ENCODE measurements around the gene TNNT3.
"Not testable (repeated sequence)": the region's sequence is repeated elsewhere in the genome, so short reads cannot be mapped to it uniquely, and the experiment has no call there.

The TNNT3 gene

GRCh38 chr11:1935156-1936071, 15.9 kb downstream of the TNNT3 start:
- no peak for DNase-seq

DNA sequence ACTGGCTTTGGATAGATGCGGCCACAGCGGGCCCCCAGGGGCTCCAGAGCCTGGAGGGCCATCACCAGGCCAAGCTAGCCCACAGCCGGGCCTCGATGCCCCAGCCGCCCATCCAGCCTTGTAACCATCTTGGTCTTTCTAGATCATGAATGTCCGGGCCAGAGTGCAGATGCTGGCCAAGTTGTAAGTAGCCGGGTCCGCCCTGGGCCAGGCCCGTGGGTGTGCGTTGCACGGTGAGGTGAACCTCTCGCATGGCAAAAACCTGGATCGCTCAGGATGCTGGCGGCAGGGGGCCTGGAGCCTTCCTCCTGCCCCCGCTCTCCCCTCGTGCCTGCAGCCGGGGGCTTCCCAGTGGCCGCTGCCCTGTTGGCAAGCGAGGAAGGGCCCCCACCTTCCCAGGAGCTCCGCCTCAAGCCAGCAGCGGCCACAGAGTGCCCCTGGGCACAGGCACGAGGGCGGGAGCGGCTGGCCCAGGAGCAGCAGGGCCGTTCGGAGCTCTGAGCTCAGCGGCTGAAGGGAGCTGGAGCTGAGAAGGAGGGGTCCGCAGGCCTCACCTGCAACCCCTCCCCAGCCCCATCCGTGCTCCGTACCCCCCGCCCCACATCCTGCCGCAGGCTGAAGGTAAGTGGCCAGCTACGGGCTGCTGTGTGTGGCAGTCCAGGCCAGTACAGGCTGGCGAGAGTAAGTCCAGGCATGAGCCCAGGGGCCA, 16.7 kb downstream of the TNNT3 start:
- no peak for DNase-seq

DNA sequence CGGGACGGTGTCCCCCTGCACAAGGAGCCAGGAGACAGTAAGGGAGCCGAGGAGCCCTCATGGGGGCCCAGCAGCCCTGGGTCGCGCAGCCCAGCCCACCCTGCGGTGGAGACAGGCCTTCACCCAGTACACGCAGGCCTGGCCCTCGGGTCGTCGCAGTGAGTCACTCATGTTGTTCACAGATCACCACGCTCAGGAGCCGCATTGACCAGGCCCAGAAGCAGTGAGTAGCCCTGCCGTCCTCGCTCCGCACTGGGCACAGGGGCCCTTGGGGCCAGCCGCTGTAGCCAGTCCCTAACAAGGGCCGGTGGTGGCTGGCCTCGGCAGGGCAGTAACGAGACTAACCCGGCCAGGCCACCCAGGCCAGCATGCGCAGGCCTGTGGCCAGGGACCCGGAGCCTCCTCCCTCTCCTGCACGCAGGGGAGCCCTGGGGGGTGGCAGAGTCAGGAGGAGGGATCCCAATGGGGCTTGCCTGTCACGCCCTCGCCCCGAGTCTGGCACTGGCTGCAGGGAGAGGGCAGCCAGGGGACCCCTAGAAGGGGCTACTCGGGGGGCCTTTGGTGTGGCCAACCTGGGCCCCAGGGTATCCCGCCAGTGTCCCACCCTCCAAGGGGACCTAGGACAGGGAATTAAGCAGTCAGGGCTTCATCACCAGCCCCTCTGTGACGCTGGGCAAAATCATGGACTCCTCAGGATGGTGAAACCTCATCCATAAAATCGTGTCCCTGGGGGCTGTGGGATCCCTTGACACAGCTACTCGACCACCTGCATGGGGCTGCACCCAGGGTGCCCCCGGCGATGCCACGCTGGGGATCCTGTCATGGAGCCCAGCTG, 17.5 kb downstream of the TNNT3 start:
- DNase-seq: no peak

DNA sequence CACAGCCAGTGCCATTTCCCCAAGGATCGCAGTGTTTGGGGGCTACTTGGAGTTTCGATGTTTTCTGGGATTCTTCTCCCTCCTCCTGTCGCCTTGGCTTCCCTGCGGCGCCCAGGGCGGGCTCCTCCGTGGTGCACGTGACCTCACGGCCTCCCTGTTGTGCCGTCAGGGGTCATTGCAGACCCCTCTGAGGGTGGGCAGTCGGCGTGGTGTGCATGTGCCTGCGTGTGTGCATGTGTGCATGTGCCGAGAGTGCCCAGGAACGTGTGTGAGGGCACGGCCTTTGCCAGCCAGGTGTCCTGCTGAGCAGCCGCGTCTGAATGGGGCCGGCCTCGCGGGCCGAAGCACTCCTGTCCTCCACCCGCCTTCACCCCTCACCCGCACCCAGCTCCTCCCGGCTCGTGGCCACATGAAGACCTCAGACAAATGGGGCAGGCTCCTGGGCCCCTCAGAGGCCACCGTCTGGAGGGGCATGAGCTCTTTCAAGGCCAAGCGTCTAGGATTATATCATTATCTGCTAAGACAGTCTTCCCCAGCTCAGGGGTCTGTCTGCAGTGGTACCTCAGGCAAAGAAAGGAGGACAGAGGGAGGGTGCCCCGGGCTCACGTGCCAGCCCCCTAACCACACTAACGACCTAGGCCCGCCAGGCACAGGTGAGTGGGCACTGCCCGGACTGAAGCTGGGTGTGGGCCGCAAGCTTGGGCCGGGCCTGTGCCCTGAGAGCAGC, 18.3 kb downstream of the TNNT3 start:
- DNase-seq: no peak

DNA sequence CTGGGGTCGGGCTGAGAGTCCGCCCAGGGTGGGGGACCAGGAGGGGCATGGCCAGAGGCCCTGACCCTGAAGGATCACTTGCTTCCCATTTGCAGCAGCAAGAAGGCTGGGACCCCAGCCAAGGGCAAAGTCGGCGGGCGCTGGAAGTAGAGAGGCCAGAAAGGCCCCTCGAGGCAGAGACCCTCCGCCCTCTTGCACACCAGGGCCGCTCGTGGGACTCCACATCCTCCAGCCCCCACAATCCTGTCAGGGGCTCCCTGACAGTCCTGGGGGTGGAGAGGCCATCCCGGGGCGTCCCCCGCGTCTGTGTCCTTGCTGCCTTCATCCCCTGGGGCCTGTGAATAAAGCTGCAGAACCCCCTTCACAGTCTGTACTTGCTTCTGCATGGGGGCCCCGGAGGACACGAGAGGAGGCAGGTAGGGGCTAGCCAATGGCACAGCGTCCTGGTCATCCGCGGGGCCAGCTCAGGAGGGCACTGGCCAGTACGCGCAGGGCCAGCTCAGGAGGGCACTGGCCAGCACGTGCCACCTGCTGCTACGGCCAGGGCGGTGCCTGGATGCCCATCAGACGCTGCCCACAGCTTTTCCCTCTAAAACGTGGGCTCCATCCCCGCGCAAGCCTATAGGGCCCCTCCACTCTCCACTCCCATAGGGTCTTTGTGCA, 19.0 kb downstream of the TNNT3 start:
- no peak for DNase-seq

GRCh38 chr11:1939006-1939625, 19.6 kb downstream of the TNNT3 start:
- no peak for DNase-seq

DNA sequence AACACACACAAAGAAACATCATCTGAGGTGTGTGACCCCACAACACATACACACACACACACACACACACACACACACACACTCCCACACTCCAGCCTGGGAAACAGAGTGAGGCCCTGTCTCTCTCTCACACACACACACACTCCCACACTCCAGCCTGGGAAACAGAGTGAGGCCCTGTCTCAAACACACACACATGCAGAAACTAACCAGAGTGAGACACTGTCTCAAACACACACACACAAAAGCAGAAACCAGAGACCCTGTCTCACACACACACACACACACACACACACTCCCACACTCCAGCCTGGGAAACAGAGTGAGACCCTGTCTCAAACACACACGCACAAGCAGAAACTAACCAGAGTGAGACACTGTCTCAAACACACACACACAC, 20.3 kb downstream of the TNNT3 start:
- not testable (repeated sequence) for DNase-seq

DNA sequence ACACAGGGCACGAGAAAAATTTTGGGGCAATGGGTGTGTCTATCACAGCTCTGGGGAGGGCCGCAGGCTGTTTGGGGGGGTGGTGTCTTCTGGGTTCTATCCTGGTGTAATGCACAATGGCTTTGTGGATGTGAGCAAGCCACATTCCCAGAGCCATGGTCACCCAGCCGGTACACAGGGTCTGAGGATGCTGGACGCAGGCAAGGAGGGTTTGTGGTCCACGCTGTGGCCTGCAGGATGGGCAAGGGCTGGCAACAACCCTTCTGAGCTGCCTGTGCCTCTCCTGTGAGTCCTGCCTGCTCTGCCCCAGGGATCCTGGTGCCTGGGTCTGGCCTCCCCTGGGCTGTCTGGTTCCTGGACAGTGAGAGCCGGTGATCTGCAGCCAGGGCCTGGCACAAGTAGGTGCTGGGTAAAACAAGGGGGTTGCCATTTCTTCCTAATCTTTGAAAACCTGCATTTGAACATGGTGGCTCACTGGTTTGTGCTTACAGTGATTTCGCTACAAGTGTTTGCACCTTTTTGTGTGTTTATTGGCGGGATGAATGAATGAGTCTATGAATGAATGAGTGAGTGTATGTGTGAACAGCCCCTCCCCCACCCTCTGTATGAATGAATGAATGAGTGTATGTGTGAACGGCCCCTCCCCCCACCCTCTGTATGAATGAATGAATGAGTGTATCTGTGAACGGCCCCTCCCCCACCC, 23.2 kb downstream of the TNNT3 start:
- no peak for DNase-seq

DNA sequence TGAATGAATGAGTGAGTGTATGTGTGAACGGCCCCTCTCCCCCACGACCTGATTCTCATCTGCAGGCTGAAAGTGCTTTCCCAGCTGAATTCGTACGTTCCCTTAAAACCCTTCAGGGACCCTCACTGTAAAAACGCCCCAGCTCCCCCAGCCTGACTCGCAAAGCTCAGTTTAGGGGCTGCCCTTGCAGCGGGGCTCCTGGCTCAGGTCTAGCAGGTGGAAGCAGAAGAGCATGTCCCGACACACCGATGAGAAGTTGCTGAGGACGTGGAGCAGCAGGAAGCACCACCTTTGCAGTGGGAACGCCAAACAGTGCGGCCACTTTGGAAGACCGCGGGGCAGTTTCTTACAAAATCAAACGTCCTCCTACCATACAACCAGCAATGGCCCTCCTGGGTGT, 24.1 kb downstream of the TNNT3 start:
- DNase-seq: no peak

GRCh38 chr11:1943977-1944376, 24.5 kb downstream of the TNNT3 start:
- DNase-seq: no peak

- DNase-seq: no peak
Observed at GRCh38 chr11:1946812-1947484, 27.4 kb downstream of the TNNT3 start, which contains the start of gene MRPL23. MRPL23 (plus strand) TSS chr11:1947332; CDS start chr11:1947363, 31 bp downstream.

GRCh38 chr11:1947592-1948237, 28.2 kb downstream of the TNNT3 start:
- DNase-seq: no peak

DNA sequence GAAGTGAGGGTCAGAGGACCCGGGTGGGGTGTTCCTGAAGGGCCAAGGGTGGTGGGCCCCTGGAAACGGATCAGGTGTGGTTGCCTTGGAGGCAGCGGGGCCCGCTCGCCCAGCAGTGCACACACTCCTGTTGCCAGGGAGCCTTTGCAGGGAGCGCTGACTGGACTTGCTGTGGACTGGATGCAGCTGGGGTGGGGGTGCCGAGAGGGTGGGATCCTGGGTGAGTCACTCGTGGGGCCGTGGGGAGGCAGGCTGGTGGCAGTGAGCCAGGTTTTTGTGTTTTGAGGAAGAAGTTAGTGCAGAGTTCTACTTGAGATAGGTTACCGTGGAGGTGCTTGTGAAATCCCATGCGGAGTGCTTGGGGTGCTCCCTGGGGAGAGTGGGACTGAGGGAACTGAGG, 28.9 kb downstream of the TNNT3 start:
- DNase-seq: no peak

DNA sequence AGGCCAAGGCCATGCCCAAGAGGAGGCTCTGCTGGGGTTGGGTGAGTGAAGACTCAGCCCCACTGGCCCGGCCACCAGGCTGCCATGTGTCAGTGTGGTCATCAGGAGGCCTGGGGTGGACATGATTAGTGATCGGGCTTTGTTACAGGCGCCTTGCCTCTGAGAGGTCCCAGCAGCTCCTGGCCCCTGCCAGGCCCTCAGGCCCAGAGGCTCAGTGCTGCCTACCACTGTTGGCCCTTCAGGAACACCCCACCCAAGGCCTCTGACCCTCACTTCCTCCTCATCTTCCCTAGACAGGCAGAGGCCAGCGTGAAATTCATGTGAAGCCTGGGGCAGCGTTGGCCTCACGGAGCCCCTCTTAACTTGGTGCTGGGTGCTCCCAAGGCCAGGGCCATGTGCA, 29.8 kb downstream of the TNNT3 start:
- DNase-seq: no peak

- DNase-seq: no peak
Observed at GRCh38 chr11:1949922-1950321, 30.4 kb downstream of the TNNT3 start.

- DNase-seq: no peak
Observed at GRCh38 chr11:1952806-1953482, 33.4 kb downstream of the TNNT3 start.

GRCh38 chr11:1953489-1954266, 34.2 kb downstream of the TNNT3 start:
- no peak for DNase-seq

DNA sequence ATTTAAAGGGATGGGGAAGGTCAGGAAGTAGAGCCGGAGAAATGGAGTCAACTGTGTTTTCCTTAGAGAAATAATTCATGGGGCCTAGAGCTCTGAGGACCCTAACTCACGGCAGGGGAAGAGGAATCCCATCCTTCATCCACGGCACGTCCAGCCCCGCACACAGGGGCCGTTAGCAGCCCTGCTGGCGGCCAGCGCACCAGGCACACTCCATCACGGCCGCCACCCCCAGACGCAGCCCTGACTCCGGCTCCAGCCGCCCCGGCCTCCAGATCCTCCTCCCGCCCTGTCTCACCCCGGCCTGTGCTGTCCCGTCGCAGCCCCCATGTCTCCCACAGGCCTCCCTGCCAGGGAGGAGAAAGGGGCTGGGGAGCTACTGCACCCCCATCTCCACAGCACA, 38.9 kb downstream of the TNNT3 start:
- no peak for DNase-seq

Data from inflammatory macrophage treated with lipopolysaccharide for 1 hour (primary cell).